GM12874 (cell line): ENCODE measurements around the gene CCT6B.

Experiments used
- TF ChIP-seq, protein P1 (sequence below): IDR thresholded peaks from 2 replicates; pipeline ENCODE4 v1.5.1; 2011; ENCODE audit warnings: low read depth, mild to moderate bottlenecking, control low read depth, low read length, moderate library complexity; ENCODE audit not compliant: insufficient read depth

Gene CCT6B, protein sequence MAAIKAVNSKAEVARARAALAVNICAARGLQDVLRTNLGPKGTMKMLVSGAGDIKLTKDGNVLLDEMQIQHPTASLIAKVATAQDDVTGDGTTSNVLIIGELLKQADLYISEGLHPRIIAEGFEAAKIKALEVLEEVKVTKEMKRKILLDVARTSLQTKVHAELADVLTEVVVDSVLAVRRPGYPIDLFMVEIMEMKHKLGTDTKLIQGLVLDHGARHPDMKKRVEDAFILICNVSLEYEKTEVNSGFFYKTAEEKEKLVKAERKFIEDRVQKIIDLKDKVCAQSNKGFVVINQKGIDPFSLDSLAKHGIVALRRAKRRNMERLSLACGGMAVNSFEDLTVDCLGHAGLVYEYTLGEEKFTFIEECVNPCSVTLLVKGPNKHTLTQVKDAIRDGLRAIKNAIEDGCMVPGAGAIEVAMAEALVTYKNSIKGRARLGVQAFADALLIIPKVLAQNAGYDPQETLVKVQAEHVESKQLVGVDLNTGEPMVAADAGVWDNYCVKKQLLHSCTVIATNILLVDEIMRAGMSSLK

DNA sequence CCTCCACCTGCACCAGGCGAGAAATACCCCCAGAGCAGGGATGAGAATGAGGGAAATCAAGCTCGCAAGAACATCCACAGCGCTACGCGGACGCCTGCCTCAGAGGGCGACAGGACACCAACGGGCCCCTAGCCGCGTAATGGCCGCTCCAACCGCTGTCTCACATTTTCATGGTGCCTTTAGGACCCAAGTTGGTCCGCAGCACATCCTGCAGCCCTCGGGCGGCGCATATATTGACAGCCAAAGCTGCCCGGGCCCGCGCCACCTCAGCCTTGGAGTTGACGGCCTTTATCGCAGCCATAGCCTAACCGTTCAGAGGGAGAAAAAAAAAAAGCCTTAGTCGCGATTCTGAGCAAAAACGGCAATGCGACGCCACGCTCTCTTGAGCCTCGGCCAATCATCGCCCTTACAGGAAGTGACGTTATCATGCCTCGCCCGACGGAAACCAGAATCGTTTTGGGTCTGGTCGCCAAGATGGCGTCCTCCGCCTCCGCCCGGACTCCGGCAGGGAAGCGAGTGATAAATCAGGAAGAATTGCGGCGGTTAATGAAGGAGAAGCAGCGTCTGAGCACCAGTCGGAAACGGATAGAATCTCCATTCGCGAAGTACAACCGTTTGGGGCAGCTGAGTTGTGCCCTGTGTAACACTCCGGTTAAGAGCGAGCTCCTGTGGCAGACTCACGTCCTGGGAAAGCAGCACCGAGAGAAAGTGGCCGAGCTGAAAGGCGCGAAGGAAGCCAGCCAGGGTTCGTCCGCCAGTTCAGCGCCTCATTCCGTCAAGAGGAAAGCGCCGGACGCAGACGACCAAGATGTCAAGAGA is at the start of gene CCT6B, which contains the start of gene ZNF830:
Gene CCT6B (minus strand): TSS at position 368 of the 819 bp plus-strand sequence. CDS start 67 bp downstream, at position 301.
Gene ZNF830 (plus strand): TSS at position 448 of the 819 bp plus-strand sequence. CDS start 27 bp downstream, at position 475.
- TF ChIP-seq, protein P1, sequence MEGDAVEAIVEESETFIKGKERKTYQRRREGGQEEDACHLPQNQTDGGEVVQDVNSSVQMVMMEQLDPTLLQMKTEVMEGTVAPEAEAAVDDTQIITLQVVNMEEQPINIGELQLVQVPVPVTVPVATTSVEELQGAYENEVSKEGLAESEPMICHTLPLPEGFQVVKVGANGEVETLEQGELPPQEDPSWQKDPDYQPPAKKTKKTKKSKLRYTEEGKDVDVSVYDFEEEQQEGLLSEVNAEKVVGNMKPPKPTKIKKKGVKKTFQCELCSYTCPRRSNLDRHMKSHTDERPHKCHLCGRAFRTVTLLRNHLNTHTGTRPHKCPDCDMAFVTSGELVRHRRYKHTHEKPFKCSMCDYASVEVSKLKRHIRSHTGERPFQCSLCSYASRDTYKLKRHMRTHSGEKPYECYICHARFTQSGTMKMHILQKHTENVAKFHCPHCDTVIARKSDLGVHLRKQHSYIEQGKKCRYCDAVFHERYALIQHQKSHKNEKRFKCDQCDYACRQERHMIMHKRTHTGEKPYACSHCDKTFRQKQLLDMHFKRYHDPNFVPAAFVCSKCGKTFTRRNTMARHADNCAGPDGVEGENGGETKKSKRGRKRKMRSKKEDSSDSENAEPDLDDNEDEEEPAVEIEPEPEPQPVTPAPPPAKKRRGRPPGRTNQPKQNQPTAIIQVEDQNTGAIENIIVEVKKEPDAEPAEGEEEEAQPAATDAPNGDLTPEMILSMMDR, result no peak

DNA sequence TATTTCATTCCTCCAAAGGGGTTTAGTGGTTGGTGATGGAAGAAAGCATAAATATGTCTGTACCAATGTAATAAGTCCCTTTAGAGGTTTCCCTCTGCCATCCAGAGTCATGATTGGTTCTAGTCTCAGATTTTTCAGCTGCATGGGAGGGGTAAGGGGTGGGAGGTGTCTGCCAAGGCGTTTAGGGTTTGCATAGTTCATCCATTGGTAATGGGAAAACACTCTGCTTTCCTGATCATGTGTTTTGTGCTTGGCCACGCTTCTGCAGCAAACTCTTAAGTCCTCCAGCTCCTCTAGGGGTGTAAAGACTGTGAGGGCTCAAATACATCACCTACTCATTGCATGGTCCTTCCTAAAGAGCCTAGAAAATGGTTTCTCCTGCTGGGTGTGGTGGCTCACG is 48.8 kb upstream of the CCT6B start:
- TF ChIP-seq, protein P1, result no peak

DNA sequence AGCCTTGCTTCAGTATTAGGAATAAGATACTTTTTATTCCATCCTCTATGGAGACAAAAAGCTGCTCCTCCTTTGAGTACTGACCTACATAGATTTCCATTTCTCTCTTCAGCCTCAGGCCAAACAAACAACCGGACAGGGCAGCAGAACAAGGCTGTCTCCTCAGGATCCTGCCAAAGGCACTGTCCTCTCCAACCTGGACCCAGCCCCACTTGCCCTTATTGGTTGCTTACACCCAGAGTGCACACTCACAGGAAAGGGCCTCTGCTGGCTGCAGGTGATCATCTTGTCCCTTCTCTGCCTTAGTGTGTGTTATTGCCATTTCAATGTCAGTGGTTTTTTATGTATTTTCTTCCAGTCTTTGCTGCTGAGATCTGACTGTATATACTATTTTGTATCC is 45.7 kb upstream of the CCT6B start:
- TF ChIP-seq, protein P1, result no peak

DNA sequence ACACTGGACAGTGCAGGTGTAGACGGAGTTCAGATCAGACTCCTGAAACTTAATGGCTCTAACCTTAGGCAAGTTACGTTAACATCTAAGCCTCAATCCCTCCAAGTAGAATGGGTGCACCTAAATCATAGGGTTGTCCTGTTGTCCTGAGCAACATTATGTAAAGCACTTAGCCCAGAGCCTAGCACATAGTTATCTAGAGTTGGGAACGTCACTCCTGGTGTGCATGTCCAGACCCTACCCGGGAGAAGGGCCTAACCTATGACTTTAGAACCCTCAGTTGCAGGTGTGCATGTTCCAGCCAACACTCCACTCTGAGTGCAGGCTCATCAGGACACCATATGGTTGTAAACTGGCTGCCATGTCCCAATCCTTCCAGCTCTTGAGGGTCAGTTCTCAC is 45.1 kb upstream of the CCT6B start:
- TF ChIP-seq, protein P1, result no peak

DNA sequence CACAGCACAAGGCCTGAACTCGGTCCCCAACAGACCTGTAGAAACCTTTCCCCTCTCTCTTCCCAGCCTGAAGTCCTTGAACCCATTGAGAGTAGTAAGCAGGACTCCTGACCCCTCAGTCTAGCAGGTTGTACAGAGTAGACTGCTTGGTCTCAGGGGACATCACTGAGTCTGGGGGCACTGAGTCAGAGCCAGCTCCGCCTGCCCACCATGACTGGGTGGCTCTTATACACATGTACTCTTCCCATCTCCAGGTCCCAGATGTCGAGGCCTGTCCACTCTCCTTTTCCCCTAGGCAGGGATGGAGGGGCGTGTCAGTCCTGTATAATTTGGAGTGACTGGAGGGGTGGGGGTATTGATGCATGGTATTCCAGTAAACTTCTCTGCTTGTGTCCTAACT is 42.5 kb upstream of the CCT6B start:
- TF ChIP-seq, protein P1, result no peak

DNA sequence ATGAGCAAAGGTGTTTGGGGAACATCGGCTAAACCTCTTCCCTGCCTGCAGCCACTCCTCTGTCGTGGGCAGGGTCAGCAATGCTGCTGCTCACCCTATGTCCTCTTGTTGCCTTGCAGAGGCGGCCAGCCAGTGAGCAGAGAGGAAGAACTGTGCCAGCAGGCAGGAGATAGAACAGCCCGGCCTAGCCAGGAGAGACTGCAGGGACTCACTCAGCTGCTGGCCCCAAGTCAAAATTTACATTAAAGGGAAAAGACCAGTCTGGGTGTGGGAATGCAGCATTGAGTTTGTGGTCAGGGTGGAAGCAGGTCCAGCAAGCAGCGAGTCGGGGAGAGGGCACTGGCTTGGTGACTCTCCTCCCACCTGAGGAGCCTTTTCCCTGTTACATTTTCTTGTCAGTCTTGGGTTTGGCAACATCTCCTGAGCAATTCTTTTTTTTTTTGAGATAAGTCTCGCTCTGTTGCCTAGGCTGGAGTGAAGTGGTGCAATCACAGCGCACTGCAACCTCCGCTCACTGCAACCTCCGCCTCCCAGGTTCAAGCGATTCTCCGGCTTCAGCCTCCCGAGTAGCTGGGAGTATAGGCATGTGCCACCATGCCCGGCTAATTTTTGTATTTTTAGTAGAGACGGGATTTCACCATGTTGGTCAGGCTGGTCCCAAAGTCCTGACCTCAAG is 41.8 kb upstream of the CCT6B start:
- TF ChIP-seq, protein P1, result no peak
